Glutamatergic neuron (in vitro differentiated cells): ENCODE results near the gene LRRFIP2. TPM values are rescaled to one million over a fixed set of nuclear protein-coding genes. Genes with fewer than 3 reads are reported as not detected.
"Not testable (repeated sequence)": the region's sequence is repeated elsewhere in the genome, so short reads cannot be mapped to it uniquely, and the experiment has no call there.

Experiments
- DNase-seq: peaks from one replicate; pipeline ENCODE4 v3.0.0; 2022
- H3K27ac Mint-ChIP-seq: one replicate; pipeline ENCODE4 v1.8.0; 2020; ENCODE audit warnings: mild to moderate bottlenecking, mixed read lengths, inconsistent platforms; ENCODE audit not compliant: unreplicated experiment
- H3K27me3 Mint-ChIP-seq: one replicate; pipeline ENCODE4 v1.8.0; 2020; ENCODE audit warnings: mild to moderate bottlenecking, moderate library complexity, mixed read lengths, inconsistent platforms; ENCODE audit not compliant: unreplicated experiment
- H3K36me3 Mint-ChIP-seq: one replicate; pipeline ENCODE4 v1.8.0; 2020; ENCODE audit warnings: mild to moderate bottlenecking, mixed read lengths, inconsistent platforms; ENCODE audit not compliant: unreplicated experiment
- H3K4me1 Mint-ChIP-seq: one replicate; pipeline ENCODE4 v1.8.0; 2020; ENCODE audit warnings: mild to moderate bottlenecking, low read depth, mixed read lengths, inconsistent platforms; ENCODE audit not compliant: unreplicated experiment
- H3K4me3 Mint-ChIP-seq: one replicate; pipeline ENCODE4 v1.8.0; 2020; ENCODE audit warnings: mild to moderate bottlenecking, mixed read lengths, inconsistent platforms; ENCODE audit not compliant: unreplicated experiment
- H3K9me3 Mint-ChIP-seq: one replicate; pipeline ENCODE4 v1.8.0; 2020; ENCODE audit warnings: mild to moderate bottlenecking, moderate library complexity, mixed read lengths, inconsistent platforms; ENCODE audit not compliant: unreplicated experiment
- CTCF ChIP-seq: fragments of 200-600 bp; sonication (generic); IDR thresholded peaks from one replicate; pipeline ENCODE4 v1.5.0; 2021; ENCODE audit not compliant: partially characterized antibody, unreplicated experiment
- total RNA-seq: library from RNA; stranded (reverse); fragmentation: NEBNext Ultra II Directional; extraction: Animal tissue kit (Norgen Biotek cat#: 25700); gene quantifications from one replicate; pipeline ENCODE4 v1.2.1, GENCODE V29; 2021; ENCODE audit not compliant: unreplicated experiment

LRRFIP2 gene
- total RNA-seq, 1 donor from 2014 or later: 45.3 TPM

- H3K4me1 Mint-ChIP-seq: no peaks in the 10 kb centered on the region
- H3K27ac Mint-ChIP-seq: no peak overlapping the region
- no peak for TF ChIP-seq CTCF
- H3K4me3 Mint-ChIP-seq: no peak overlapping the region
- H3K36me3 Mint-ChIP-seq: no peaks in the 10 kb centered on the region
- no peak for DNase-seq
- H3K9me3 Mint-ChIP-seq: no peaks in the 10 kb centered on the region
- no peaks in the 10 kb centered on the region for H3K27me3 Mint-ChIP-seq
Measured at GRCh38 chr3:37154668-37155314, 19.6 kb downstream of the LRRFIP2 start.

- DNase-seq: no peak
- Mint-ChIP-seq H3K4me1 (no peaks in the 10 kb centered on the region), H3K27me3 (no peaks in the 10 kb centered on the region), H3K9me3 (no peaks in the 10 kb centered on the region), H3K36me3 (no peaks in the 10 kb centered on the region), H3K4me3 (no peak overlapping the region), H3K27ac (no peak overlapping the region)
- TF ChIP-seq CTCF: no peak
Measured at GRCh38 chr3:37150621-37151020, 23.8 kb downstream of the LRRFIP2 start.

- DNase-seq: no peak
- Mint-ChIP-seq H3K27ac (no peak overlapping the region), H3K36me3 (no peaks in the 10 kb centered on the region), H3K27me3 (no peaks in the 10 kb centered on the region), H3K4me1 (no peaks in the 10 kb centered on the region), H3K4me3 (no peak overlapping the region), H3K9me3 (no peaks in the 10 kb centered on the region)
- no peak for TF ChIP-seq CTCF
Measured at GRCh38 chr3:37149257-37149656, 25.1 kb downstream of the LRRFIP2 start.

- Mint-ChIP-seq H3K9me3 (no peaks in the 10 kb centered on the region), H3K36me3 (no peaks in the 10 kb centered on the region), H3K27ac (no peak overlapping the region), H3K27me3 (no peaks in the 10 kb centered on the region), H3K4me1 (no peaks in the 10 kb centered on the region), H3K4me3 (no peak overlapping the region)
- no peak for DNase-seq
- no peak for TF ChIP-seq CTCF
Measured at GRCh38 chr3:37148208-37148607, 26.2 kb downstream of the LRRFIP2 start.

- no peaks in the 10 kb centered on the region for H3K4me1 Mint-ChIP-seq
- H3K36me3 Mint-ChIP-seq: peaks cover 4% of the 10 kb centered on the region
- H3K27ac Mint-ChIP-seq: no peak overlapping the region
- H3K9me3 Mint-ChIP-seq: no peaks in the 10 kb centered on the region
- TF ChIP-seq CTCF: no peak
- H3K27me3 Mint-ChIP-seq: no peaks in the 10 kb centered on the region
- no peak for DNase-seq
- H3K4me3 Mint-ChIP-seq: no peak overlapping the region
Measured at GRCh38 chr3:37147666-37148065, 26.7 kb downstream of the LRRFIP2 start.

GRCh38 chr3:37146927-37147326, 27.5 kb downstream of the LRRFIP2 start:
- H3K27ac Mint-ChIP-seq, H3K4me1 Mint-ChIP-seq, H3K4me3 Mint-ChIP-seq, H3K27me3 Mint-ChIP-seq, DNase-seq, H3K36me3 Mint-ChIP-seq, H3K9me3 Mint-ChIP-seq: not testable (repeated sequence)
